ENCODE data around the gene TBKBP1.
A peak's percentile ranks its signal among the peaks of the same experiment; 100 is the strongest.

Gene TBKBP1

DNA sequence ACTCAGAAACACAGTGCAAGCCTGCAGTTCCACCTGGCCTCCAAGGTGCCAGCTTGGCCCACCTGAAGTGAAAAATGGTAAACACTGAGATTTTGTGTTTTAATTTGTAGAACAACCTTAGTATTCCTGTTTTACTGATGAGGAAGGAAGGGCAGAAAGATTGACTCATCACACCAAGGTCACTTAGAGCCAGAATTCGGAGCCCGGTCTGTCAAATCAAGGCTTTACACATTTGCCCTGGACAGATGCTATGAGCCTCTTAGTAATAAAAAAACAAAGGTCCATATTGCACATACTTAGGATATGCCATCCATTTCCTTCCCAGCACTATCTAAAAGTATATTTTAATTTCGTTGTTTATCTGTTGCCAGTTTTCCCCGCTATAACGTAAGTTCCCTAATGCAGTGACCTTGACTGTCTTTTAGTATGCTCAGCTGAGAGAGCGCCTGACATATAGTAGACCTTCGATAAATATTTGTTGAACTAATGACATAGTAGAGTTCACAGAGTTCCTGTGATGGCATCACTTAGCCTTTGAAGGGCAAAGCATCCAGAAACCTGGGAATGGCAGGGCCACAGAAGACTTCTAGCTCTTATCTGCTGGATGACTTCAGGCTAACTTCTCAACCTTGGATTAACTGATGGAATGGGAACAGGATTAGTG, 7.2 kb upstream of the TBKBP1 start:
- Mint-ChIP-seq H3K9me3 (no peaks in the 10 kb centered on the region), H3K27ac (no peak overlapping the region), H3K4me1 (peaks cover 9% of the 10 kb centered on the region), H3K36me3 (peaks cover 47% of the 10 kb centered on the region), H3K4me3 (no peak overlapping the region), H3K27me3 (peaks cover 6% of the 10 kb centered on the region)
- DNase-seq = no peak
- CTCF ChIA-PET = interaction anchor here (1.2 to 1.9 kb wide), 4 partner anchors 8 to 23 kb away, joined by 3 to 7 read pairs (median 6); no protein-coding TSS in a partner anchor

DNA sequence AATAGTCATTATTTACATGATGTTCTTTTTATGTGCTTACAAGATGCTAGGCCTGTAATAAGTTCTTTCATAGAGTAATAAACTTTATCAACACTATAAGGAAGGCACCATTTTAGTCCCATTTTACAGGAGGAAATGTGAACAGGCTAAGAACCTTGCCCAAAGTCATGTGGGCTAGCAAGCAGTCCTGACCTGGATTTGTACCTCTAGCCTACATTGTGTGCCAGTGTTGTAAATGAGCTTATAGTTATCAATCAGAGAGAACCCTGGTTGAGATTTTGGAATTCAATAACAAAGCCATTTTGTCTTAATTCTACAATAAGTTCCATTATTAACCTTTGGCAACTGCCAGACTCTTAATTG, 6.7 kb upstream of the TBKBP1 start:
- H3K4me1 Mint-ChIP-seq = peaks cover 8% of the 10 kb centered on the region
- peaks cover 12% of the 10 kb centered on the region for H3K27me3 Mint-ChIP-seq
- H3K36me3 Mint-ChIP-seq = peaks cover 42% of the 10 kb centered on the region
- H3K9me3 Mint-ChIP-seq = no peaks in the 10 kb centered on the region
- DNase-seq = no peak
- CTCF ChIA-PET = interaction anchor here (1.2 to 1.9 kb wide), 5 partner anchors 8 to 24 kb away, joined by 3 to 11 read pairs (median 6); no protein-coding TSS in a partner anchor
- no peak overlapping the region for H3K4me3 Mint-ChIP-seq
- no peak overlapping the region for H3K27ac Mint-ChIP-seq

DNA sequence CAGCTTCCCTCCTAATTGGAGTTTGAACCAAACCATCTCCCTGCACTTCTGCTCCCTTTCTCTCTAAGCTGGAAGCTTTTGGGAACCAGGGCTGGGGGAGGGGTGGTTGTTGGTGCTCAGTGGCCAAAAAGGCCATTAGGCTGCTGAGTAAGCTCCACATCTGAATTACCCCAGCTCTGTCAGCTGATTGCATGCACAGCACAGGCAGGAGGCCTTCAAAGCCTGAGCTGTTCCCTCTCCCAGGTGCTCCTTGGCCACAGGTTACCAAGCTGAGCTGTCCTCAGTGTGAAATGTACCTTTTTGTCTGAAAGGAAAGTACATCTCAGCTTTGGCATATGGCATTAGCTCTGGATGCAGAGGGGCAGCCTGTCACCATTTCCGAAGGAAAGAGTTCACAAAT, 6.2 kb upstream of the TBKBP1 start:
- DNase-seq = no peak
- no peaks in the 10 kb centered on the region for H3K9me3 Mint-ChIP-seq
- peaks cover 11% of the 10 kb centered on the region for H3K4me1 Mint-ChIP-seq
- CTCF ChIA-PET = interaction anchor here (1.2 to 1.9 kb wide), 5 partner anchors 9 to 24 kb away, joined by 3 to 11 read pairs (median 6); no protein-coding TSS in a partner anchor
- H3K4me3 Mint-ChIP-seq = no peak overlapping the region
- peaks cover 38% of the 10 kb centered on the region for H3K36me3 Mint-ChIP-seq
- H3K27ac Mint-ChIP-seq = no peak overlapping the region
- peaks cover 16% of the 10 kb centered on the region for H3K27me3 Mint-ChIP-seq

DNA sequence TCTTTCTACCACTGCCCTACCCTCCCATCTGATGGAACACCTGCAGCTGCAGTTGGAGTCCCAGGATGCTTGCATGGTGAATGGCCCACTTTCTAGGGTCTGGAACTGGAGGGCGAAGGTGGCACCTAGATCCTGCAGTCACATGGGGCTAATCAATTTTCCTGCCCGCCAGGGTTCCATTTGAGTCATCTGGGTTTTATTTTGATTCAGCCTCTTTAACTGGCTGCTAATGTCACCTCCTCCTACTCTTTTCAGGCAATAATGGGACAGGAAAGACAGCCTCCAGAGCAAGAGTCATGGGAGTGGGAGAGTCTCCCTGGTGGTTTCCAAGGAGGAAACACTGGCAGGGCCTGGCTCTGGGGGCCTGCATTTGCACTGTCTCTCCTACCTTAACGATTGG, 3.8 kb upstream of the TBKBP1 start:
- Mint-ChIP-seq H3K4me1 (peaks cover 21% of the 10 kb centered on the region), H3K9me3 (no peaks in the 10 kb centered on the region), H3K36me3 (peaks cover 17% of the 10 kb centered on the region), H3K27ac (no peak overlapping the region), H3K4me3 (no peak overlapping the region), H3K27me3 (peaks cover 21% of the 10 kb centered on the region)
- CTCF ChIA-PET = interaction anchor here (2.0 kb wide), 1 partner anchor 28 kb away, joined by 4 read pairs; no protein-coding TSS in a partner anchor
- DNase-seq = no peak

DNA sequence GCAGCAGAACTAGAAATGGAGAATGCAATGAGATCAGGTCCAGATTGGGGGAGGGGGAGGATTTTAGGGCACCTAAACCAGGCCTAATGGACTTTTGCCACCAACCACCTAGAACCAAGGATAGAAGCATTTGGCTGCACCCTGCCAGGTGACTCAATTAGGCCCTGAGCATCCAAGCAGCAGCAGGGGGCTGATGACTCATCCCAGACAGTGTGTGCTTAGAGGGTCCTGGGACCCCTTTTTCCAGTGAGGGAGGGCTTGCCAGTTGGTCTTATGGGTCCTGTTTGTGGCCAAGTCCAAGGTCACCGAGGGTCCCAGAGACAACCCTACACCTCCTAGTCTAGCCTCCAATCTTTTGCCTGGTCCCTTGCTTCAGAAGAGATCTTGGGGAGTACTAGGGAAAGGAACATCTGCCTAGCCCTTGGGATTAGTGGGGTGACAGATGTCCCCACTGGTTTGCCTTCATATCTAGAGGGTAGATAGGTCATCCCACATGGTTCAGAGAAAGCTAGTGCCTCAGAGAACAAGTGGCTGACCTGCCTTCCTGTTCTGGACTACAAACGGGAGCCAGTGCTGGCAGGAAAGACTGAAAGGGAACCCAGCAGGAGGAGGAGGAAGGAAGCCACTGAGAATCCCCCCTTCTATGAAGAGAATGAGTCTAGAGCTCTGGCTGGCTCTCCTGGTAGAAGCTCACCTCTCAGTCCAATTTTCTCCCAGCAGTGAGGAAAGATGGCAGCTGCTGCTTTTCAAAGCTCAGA, 1.6 kb upstream of the TBKBP1 start:
- no peak for DNase-seq
- CTCF ChIA-PET = interaction anchor here (0.9 to 2.0 kb wide), 4 partner anchors 13 to 149 kb away, joined by 3 to 4 read pairs (median 4); partner anchors contain the start of gene SCRN2
- Mint-ChIP-seq H3K27ac (peak overlapping the region; percentile 31), H3K27me3 (peaks cover 28% of the 10 kb centered on the region), H3K9me3 (no peaks in the 10 kb centered on the region), H3K4me1 (peaks cover 30% of the 10 kb centered on the region), H3K4me3 (peak overlapping the region; percentile 79), H3K36me3 (no peaks in the 10 kb centered on the region)

DNA sequence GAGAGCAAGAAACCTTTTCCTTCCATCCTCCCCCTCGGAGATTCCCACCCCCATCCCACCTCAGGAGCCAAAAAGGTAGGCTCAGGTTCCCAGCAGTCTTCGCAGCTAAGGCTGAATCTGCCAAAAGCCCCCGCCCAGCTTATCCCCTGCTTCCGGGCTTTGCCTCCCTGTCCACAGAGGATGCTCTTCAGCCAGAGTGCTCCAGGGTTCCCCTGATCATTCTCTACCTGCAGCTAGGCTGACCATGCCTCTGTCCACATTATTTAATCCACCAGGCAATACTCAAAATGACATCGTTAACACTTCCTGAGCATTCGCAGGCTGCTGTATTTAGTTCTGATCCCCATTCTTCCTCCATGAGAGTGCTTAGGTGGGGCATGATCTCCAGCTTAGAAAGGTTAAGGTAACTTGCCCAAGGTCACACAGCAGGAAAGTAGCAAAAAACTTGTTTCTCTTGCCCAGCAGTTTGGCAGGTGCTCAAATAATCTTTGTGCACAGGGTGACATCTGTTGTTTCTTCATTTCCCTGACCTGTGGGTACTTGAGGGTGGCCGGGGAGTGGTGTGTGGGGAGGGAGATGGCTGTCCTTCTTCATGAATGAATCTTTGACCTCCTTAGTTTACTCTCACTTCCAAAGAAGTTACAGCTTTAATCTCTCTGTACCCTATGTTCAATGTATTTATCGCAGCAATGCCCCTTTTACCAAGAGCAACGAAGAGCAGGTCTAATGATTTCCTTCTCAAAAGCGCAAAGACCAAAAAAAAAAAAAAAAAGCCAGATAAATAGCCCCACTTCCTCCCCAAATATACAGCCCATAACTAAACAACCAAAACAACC, 848 bp upstream of the TBKBP1 start:
- Mint-ChIP-seq H3K27me3 (peaks cover 28% of the 10 kb centered on the region), H3K4me1 (peaks cover 30% of the 10 kb centered on the region), H3K4me3 (peak overlapping the region; percentile 79), H3K27ac (peak overlapping the region; percentile 40), H3K9me3 (no peaks in the 10 kb centered on the region), H3K36me3 (no peaks in the 10 kb centered on the region)
- no peak for DNase-seq
- CTCF ChIA-PET = interaction anchor here (0.9 to 1.2 kb wide), 4 partner anchors 12 to 148 kb away, joined by 3 to 4 read pairs (median 3); partner anchors contain the start of genes SCRN2 and TBX21

DNA sequence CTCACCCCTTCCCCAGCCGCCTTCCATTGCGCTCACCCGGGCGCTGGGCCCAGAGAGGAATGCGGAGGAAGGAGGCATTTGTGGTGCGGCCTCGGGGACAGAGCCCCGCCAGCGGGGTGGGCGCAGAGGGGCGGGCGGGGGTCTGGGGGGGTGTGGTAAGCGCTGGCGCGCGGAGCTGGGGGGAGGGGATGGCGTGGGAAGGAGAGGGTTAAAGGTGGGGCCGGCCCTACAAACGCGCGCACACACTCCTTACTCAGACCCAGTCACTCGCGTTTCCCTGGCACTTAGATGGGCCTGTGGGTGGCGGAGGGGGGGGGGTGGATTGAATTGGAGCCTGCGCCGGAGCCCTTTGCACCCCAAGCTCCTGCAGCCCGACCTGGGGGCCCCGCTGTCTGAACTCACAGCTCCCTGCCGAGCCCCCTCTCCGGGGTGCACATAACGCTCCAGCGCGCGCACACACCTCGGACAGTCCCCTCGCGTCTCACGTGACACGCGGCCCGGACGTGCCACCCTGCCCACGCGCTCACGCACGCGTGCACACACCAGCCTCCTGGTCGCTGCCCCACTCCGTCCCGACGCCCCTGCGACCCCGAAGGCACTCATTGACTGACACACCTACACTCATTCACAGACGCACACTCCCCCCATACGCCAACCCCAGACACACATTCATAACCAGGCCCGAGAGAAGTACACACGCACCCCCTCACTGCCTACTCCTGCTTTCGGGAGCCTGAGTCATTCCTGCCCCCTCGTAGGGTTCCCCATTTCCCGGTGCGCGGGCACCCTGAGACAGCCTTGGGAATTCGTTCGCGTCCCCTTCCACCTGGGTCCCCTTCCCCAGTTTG, 844 bp downstream of the TBKBP1 start:
- H3K4me1 Mint-ChIP-seq = peaks cover 39% of the 10 kb centered on the region

DNA sequence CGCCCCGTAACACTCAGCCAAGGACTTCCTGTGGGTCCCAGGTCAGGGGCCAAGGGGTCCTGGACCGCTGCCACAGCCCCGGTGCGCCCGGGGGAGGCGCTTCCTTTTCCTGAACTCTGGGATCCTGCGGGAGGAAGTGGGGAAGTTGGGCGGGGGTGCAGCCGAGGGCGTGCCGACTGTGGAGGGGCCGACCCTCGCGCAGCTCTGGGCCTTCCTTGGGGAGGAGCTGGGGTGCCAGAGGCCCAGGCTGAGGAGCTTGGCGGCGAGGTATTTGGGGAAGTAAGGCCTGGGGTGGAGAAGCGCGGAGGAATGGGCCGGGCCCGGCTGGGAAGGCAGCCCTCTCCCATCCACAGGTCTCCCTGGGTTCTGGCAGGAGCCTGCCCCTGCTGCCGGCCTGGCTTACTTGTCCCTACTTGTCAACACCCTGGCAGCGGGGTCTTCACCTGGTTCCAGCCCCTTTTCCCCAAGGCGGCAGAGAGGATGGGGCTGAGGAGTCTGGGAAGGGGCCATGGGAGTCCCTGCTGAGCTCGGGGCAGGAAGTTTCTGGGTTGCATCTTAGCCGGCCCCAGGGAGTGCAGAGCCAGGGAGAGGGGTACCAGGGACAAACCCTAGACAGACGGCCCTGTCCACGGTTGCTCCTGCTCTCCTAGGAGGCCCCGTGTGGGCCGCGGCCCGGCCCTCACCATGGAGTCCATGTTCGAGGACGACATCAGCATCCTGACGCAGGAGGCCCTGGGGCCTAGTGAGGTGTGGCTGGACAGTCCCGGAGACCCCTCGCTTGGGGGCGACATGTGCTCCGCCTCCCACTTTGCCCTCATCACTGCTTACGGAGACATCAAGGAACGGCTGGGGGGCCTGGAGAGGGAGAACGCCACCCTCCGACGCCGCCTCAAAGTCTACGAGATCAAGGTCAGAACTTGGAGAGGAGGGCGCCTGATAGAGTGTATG, 1.7 kb downstream of the TBKBP1 start:
- Mint-ChIP-seq H3K4me1 (peaks cover 44% of the 10 kb centered on the region), H3K27me3 (peaks cover 28% of the 10 kb centered on the region), H3K27ac (peak overlapping the region; percentile 13), H3K9me3 (no peaks in the 10 kb centered on the region), H3K4me3 (peak overlapping the region; percentile 72), H3K36me3 (no peaks in the 10 kb centered on the region)
- peak; percentile 40 for DNase-seq
- CTCF ChIA-PET = interaction anchor here (1.2 to 7.5 kb wide), 5 partner anchors 12 to 46 kb away, joined by 3 to 128 read pairs (median 3); no protein-coding TSS in a partner anchor

More for the DNA sequence above, 844 bp downstream of the TBKBP1 start:
- no peaks in the 10 kb centered on the region for H3K9me3 Mint-ChIP-seq
- CTCF ChIA-PET = interaction anchor here (0.7 to 1.3 kb wide), 3 partner anchors 13 to 52 kb away, joined by 3 to 4 read pairs (median 3); no protein-coding TSS in a partner anchor
- peaks cover 28% of the 10 kb centered on the region for H3K27me3 Mint-ChIP-seq
- H3K4me3 Mint-ChIP-seq = peak overlapping the region; percentile 72
- peak; percentile 51 for DNase-seq
- no peaks in the 10 kb centered on the region for H3K36me3 Mint-ChIP-seq
- H3K27ac Mint-ChIP-seq = peak overlapping the region; percentile 13

DNA sequence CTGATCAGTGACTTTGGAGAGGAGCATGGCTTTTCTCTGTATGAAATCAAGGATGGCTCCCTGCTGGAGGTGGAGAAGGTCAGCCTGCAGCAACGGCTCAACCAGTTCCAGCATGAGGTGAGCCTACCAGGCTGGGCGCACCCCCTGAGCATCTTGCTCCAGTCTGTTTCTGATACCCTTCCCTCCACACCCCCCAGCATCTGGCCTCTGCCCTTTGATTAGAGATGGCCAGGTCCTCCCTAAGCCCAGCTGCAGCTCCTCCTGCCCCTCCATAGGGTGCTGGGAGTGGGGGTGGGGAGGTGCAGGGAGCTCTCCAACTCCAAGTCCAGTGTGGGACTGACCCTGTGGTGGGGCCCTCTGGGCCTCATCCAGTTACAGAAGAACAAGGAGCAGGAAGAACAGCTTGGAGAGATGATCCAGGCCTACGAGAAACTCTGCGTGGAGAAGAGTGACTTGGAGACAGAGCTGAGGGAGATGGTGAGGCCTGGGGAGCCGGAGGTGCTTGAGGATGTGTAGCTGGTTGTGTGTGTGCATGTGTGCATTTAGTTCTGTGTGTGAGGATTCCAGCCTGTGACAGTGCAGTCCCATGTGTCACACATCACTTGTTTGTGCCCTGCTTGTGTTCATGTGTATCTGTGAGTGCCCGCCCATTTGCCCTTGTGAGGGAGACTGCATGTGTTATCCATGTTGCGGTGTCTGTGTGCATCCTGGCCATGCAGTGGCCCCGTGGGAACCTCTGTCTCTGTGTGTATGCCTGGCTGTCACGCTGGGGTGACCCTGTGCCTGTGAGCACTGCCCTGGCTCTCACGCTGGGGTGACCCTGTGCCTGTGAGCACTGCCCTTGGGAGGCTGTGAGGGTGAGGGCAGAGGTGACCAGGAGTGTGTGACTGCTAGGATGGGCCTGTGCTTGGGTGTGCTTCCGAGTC, 3.0 kb downstream of the TBKBP1 start:
- Mint-ChIP-seq H3K27ac (no peak overlapping the region), H3K4me1 (peaks cover 50% of the 10 kb centered on the region)

DNA sequence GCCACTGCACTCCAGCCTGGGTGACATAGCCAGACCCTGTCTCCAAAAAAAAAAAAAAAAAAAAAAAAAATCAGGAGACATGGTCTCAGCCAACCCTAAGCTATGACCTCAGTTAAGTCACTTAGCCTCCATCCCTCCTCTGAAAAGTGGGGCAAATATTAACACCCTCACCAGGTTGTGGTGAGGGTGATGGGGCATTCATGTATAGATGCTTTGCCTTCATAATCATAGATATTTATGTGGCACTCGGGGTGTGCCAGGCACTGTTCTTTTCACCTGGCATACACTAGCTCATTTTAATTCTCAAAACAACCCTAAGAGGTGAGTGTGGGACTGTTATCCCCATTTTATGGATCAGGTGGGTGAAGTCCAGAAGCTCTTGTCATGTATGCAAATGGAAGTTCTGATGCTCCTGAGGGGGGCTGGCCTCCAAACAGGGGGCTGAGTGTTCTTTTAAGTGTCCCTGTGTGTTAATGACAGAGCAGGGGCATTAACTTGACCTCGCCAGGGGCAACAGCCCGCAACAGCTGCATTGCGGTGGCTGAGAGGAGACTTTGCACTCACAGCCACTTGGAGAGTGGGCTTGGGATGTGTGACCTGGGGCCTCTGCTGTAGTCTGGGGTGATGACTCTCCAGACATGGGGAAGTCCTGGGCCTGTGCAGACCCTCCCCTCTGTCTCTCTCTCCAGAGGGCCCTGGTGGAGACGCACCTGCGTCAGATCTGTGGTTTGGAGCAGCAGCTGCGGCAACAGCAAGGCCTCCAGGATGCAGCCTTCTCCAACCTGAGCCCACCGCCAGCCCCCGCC, 4.1 kb downstream of the TBKBP1 start:
- no peak overlapping the region for H3K27ac Mint-ChIP-seq
- peaks cover 50% of the 10 kb centered on the region for H3K4me1 Mint-ChIP-seq
- no peaks in the 10 kb centered on the region for H3K36me3 Mint-ChIP-seq
- H3K4me3 Mint-ChIP-seq = no peak overlapping the region
- peaks cover 8% of the 10 kb centered on the region for H3K27me3 Mint-ChIP-seq
- no peak for DNase-seq
- CTCF ChIA-PET = interaction anchor here (0.6 to 7.5 kb wide), 16 partner anchors 9 to 192 kb away, joined by 3 to 128 read pairs (median 6); partner anchors contain the start of gene TBX21
- no peaks in the 10 kb centered on the region for H3K9me3 Mint-ChIP-seq

More for the DNA sequence above, 3.0 kb downstream of the TBKBP1 start:
- H3K27me3 Mint-ChIP-seq = peaks cover 20% of the 10 kb centered on the region
- no peak for DNase-seq
- no peak overlapping the region for H3K4me3 Mint-ChIP-seq
- CTCF ChIA-PET = interaction anchor here (0.7 to 7.5 kb wide), 12 partner anchors 9 to 104 kb away, joined by 3 to 128 read pairs (median 8); partner anchors contain the start of gene TBX21
- no peaks in the 10 kb centered on the region for H3K36me3 Mint-ChIP-seq
- no peaks in the 10 kb centered on the region for H3K9me3 Mint-ChIP-seq

All from activated naive CD4-positive, alpha-beta T cell treated with anti-CD3 and anti-CD28 coated beads, Interleukin-2, amount 10 ng/mL, durations not matched to agents 7 days and 5 days (primary cell).